ENCODE measurements around the gene PLA2R1. TPM values are rescaled to one million over a fixed set of nuclear protein-coding genes. Genes with fewer than 3 reads are reported as not detected.

The PLA2R1 gene
- total and polyA plus RNA-seq, 2 experiments from 2014 or later = 4.9 to 9.6 TPM

DNA sequence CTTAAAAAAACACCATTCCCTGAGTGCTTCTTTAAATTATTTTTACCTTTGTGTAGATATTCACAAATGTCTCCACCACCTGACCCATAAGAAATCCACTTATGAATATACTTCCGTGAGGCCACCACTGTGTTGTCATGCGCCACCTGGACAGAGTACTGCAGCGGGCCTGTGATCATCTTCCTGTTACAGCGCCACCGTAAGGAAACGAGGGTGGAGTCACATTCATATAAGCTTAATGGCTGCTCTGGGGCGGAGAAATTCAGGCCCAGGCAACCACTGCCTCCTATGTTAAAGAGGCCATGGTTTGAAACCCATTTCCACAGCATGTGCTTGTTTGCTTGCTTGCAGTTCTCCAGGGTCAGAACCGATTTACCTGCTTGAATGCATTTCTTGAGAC is 17.7 kb downstream of the PLA2R1 start:
- H3K9me3 ChIP-seq (ENCODE audit: low read depth) = no peaks in the 10 kb centered on the region
- no peak overlapping the region for H2AFZ ChIP-seq
- no peak overlapping the region for H3K4me2 ChIP-seq
- 90% methylated on average over 8 of the region's 8 CpGs for WGBS (ENCODE audit: low lambda C conversion rate, missing lambda C conversion rate)
- no peak overlapping the region for H3K4me3 ChIP-seq
- no peak for TF ChIP-seq EZH2 (IDR thresholded peaks at IDR 0.05; ENCODE audit: borderline replicate concordance)
- TF ChIP-seq, protein P1, sequence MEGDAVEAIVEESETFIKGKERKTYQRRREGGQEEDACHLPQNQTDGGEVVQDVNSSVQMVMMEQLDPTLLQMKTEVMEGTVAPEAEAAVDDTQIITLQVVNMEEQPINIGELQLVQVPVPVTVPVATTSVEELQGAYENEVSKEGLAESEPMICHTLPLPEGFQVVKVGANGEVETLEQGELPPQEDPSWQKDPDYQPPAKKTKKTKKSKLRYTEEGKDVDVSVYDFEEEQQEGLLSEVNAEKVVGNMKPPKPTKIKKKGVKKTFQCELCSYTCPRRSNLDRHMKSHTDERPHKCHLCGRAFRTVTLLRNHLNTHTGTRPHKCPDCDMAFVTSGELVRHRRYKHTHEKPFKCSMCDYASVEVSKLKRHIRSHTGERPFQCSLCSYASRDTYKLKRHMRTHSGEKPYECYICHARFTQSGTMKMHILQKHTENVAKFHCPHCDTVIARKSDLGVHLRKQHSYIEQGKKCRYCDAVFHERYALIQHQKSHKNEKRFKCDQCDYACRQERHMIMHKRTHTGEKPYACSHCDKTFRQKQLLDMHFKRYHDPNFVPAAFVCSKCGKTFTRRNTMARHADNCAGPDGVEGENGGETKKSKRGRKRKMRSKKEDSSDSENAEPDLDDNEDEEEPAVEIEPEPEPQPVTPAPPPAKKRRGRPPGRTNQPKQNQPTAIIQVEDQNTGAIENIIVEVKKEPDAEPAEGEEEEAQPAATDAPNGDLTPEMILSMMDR (IDR thresholded peaks at IDR 0.05; ENCODE audit: poor library complexity) = no peak
- TF ChIP-seq EZH2phosphoT487 (IDR thresholded peaks at IDR 0.05; ENCODE audit: low read depth, severe bottlenecking, unreplicated experiment) = no peak
- no peaks in the 10 kb centered on the region for H3K79me2 ChIP-seq
- H4K20me1 ChIP-seq (ENCODE audit: insufficient read depth, poor library complexity, severe bottlenecking) = no peaks in the 10 kb centered on the region
- H3K27me3 ChIP-seq = no peaks in the 10 kb centered on the region
- H3K4me1 ChIP-seq (ENCODE audit: insufficient read depth) = no peaks in the 10 kb centered on the region
- H3K36me3 ChIP-seq (replicated peaks; ENCODE audit: insufficient read depth, low read depth) = no peaks in the 10 kb centered on the region
- no peak overlapping the region for H3K27ac ChIP-seq
- no peaks in the 10 kb centered on the region for H3K9me2 ChIP-seq (replicated peaks; ENCODE audit: insufficient read depth)
- no peak for DNase-seq (ENCODE audit: low spot score)

DNA sequence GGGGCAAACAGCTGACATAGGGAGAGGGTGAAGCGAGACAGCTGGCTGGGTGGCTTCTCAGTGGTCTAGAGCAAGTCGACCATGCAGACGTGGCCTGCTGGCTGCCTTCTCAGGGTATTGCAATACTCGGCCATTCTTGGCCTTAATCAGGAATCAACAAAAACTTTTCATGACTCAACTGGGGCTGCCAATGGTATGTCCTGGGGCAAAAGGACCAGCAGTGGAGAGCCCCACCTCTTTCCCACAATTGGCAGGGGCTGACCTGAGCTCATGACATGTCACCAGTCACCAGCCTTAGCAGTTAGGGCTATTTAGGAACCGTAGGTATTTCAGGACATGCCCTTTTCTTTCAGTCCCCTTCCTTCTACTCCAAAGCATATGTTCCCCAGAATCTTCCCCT is 19.1 kb downstream of the PLA2R1 start:
- no peaks in the 10 kb centered on the region for H3K4me1 ChIP-seq (ENCODE audit: insufficient read depth)
- no peaks in the 10 kb centered on the region for H3K79me2 ChIP-seq
- no peaks in the 10 kb centered on the region for H3K27me3 ChIP-seq
- 89% methylated on average over 5 of the region's 5 CpGs for WGBS (ENCODE audit: low lambda C conversion rate, missing lambda C conversion rate)
- no peak overlapping the region for H2AFZ ChIP-seq
- H3K9me3 ChIP-seq (ENCODE audit: low read depth) = no peaks in the 10 kb centered on the region
- no peaks in the 10 kb centered on the region for H3K9me2 ChIP-seq (replicated peaks; ENCODE audit: insufficient read depth)
- H3K27ac ChIP-seq = no peak overlapping the region
- no peak overlapping the region for H3K4me2 ChIP-seq
- TF ChIP-seq EZH2phosphoT487 (IDR thresholded peaks at IDR 0.05; ENCODE audit: low read depth, severe bottlenecking, unreplicated experiment) (no peak), EZH2 (IDR thresholded peaks at IDR 0.05; ENCODE audit: borderline replicate concordance) (no peak)
- TF ChIP-seq, protein P1 (IDR thresholded peaks at IDR 0.05; ENCODE audit: poor library complexity) = no peak
- no peaks in the 10 kb centered on the region for H3K36me3 ChIP-seq (replicated peaks; ENCODE audit: insufficient read depth, low read depth)
- no peak for DNase-seq (ENCODE audit: low spot score)
- no peak overlapping the region for H3K4me3 ChIP-seq
- H4K20me1 ChIP-seq (ENCODE audit: insufficient read depth, poor library complexity, severe bottlenecking) = no peaks in the 10 kb centered on the region

DNA sequence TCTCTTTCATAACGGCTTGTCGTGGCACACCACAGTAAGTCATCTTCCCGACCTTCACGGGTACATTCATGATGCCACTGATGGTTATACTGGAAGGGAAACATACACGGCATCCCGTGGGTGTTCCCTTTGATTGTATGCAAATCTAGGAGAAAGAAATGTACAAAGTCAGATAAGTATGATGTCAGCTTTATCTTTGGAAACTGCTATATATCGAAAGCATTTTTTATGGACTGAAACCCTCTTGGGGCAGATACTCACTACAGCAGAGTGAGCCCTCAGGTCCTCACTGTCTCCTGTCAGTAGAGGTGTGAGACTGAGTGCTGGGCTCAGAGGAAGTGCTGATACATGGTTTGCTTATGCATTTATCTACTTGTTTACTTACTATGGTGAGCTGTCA is 20.4 kb downstream of the PLA2R1 start:
- Histone ChIP-seq H3K27me3 (no peaks in the 10 kb centered on the region), H3K4me3 (no peak overlapping the region), H2AFZ (no peak overlapping the region), H3K27ac (no peak overlapping the region), H3K9me3 (ENCODE audit: low read depth) (no peaks in the 10 kb centered on the region), H4K20me1 (ENCODE audit: insufficient read depth, poor library complexity, severe bottlenecking) (no peaks in the 10 kb centered on the region), H3K9me2 (replicated peaks; ENCODE audit: insufficient read depth) (no peaks in the 10 kb centered on the region), H3K4me1 (ENCODE audit: insufficient read depth) (no peaks in the 10 kb centered on the region), H3K36me3 (replicated peaks; ENCODE audit: insufficient read depth, low read depth) (no peaks in the 10 kb centered on the region), H3K79me2 (no peaks in the 10 kb centered on the region), H3K4me2 (no peak overlapping the region)
- DNase-seq (ENCODE audit: low spot score) = no peak
- WGBS (ENCODE audit: low lambda C conversion rate, missing lambda C conversion rate) = 92% methylated on average over 7 of the region's 7 CpGs
- no peak for TF ChIP-seq EZH2phosphoT487 (IDR thresholded peaks at IDR 0.05; ENCODE audit: low read depth, severe bottlenecking, unreplicated experiment)
- no peak for TF ChIP-seq EZH2 (IDR thresholded peaks at IDR 0.05; ENCODE audit: borderline replicate concordance)
- TF ChIP-seq, protein P1 (IDR thresholded peaks at IDR 0.05; ENCODE audit: poor library complexity) = no peak

DNA sequence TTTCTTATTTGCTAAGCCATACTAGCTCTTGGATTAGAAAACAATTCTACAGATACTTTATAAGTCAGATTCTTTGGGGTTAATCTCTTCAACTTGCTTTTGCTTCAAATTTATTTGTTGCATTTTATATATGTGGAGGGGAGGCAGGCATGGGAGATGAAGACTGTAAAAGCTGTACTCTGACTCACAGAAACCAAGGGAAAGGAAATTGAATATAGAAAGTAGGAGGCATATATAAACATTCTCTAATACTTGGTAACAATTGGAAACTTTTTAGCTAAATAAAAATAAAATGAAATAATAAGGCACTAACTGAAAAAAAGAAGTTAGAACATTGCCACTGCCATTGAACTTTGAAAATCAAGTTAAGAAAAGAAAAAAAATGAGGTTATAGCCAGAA is 21.3 kb downstream of the PLA2R1 start:
- Histone ChIP-seq H3K9me3 (ENCODE audit: low read depth) (no peaks in the 10 kb centered on the region), H3K79me2 (no peaks in the 10 kb centered on the region), H3K27me3 (no peaks in the 10 kb centered on the region), H4K20me1 (ENCODE audit: insufficient read depth, poor library complexity, severe bottlenecking) (no peaks in the 10 kb centered on the region), H3K4me1 (ENCODE audit: insufficient read depth) (no peaks in the 10 kb centered on the region), H3K27ac (no peak overlapping the region), H3K9me2 (replicated peaks; ENCODE audit: insufficient read depth) (no peaks in the 10 kb centered on the region), H3K36me3 (replicated peaks; ENCODE audit: insufficient read depth, low read depth) (no peaks in the 10 kb centered on the region), H3K4me3 (no peak overlapping the region), H3K4me2 (no peak overlapping the region), H2AFZ (no peak overlapping the region)
- TF ChIP-seq EZH2 (IDR thresholded peaks at IDR 0.05; ENCODE audit: borderline replicate concordance) (no peak), EZH2phosphoT487 (IDR thresholded peaks at IDR 0.05; ENCODE audit: low read depth, severe bottlenecking, unreplicated experiment) (no peak)
- TF ChIP-seq, protein P1 (IDR thresholded peaks at IDR 0.05; ENCODE audit: poor library complexity) = no peak
- DNase-seq (ENCODE audit: low spot score) = no peak

Data from hepatocyte (in vitro differentiated cells).